GM03348 (cell line): Measurements from ENCODE around the gene EIPR1.
"Not testable (repeated sequence)": the region's sequence is repeated elsewhere in the genome, so short reads cannot be mapped to it uniquely, and the experiment has no call there.

ENCODE experiments used
- DNase-seq: peaks from one replicate; pipeline ENCODE4 v3.0.0; 2012; ENCODE audit warnings: low spot score

Gene EIPR1

GRCh38 chr2:3192920-3193319, 184.7 kb downstream of the EIPR1 start:
- DNase-seq, result no peak

- no peak for DNase-seq
These were observed 185.3 kb downstream of the EIPR1 start for GRCh38 chr2:3192281-3192818.

- no peak for DNase-seq
These were observed 187.7 kb downstream of the EIPR1 start for GRCh38 chr2:3189961-3190360.

- no peak for DNase-seq
These were observed 188.5 kb downstream of the EIPR1 start for GRCh38 chr2:3189076-3189591.

- no peak for DNase-seq
These were observed 189.1 kb downstream of the EIPR1 start for GRCh38 chr2:3188405-3188946.

- no peak for DNase-seq
These were observed 190.2 kb downstream of the EIPR1 start for GRCh38 chr2:3187467-3187866.

- DNase-seq, result no peak
These were observed 190.9 kb downstream of the EIPR1 start for GRCh38 chr2:3186766-3187165.

GRCh38 chr2:3185910-3186309, 191.7 kb downstream of the EIPR1 start:
- DNase-seq, result no peak

- no peak for DNase-seq
These were observed 192.4 kb downstream of the EIPR1 start for GRCh38 chr2:3185256-3185655.

- DNase-seq, result no peak
These were observed 193.5 kb downstream of the EIPR1 start for GRCh38 chr2:3184167-3184566.

- DNase-seq, result no peak
These were observed 193.9 kb downstream of the EIPR1 start for GRCh38 chr2:3183766-3184165.

GRCh38 chr2:3182848-3183247, 194.8 kb downstream of the EIPR1 start:
- DNase-seq, result no peak

GRCh38 chr2:3181416-3182010, 196.1 kb downstream of the EIPR1 start:
- no peak for DNase-seq

- not testable (repeated sequence) for DNase-seq
These were observed 196.8 kb downstream of the EIPR1 start for GRCh38 chr2:3180909-3181221.

- no peak for DNase-seq
These were observed 197.3 kb downstream of the EIPR1 start for GRCh38 chr2:3180082-3180908.

- DNase-seq, result no peak
These were observed 198.0 kb downstream of the EIPR1 start for GRCh38 chr2:3179626-3180025.

GRCh38 chr2:3179208-3179607, 198.4 kb downstream of the EIPR1 start:
- no peak for DNase-seq

GRCh38 chr2:3178578-3179031, 199.0 kb downstream of the EIPR1 start:
- no peak for DNase-seq

- DNase-seq, result no peak
These were observed 199.6 kb downstream of the EIPR1 start for GRCh38 chr2:3177891-3178577.

GRCh38 chr2:3176869-3177255, 200.8 kb downstream of the EIPR1 start:
- no peak for DNase-seq

- no peak for DNase-seq
These were observed 201.3 kb downstream of the EIPR1 start for GRCh38 chr2:3176071-3176868.

- DNase-seq, result no peak
These were observed 202.1 kb downstream of the EIPR1 start for GRCh38 chr2:3175568-3175955.
